Neural progenitor cell (in vitro differentiated cells): Measurements from ENCODE around the gene PLCL1. TPM values are rescaled to one million over a fixed set of nuclear protein-coding genes. Genes with fewer than 3 reads are reported as not detected.
A peak's percentile ranks its signal among the peaks of the same experiment; 100 is the strongest.

Experiments
- DNase-seq: peaks from one replicate; pipeline ENCODE4 v3.0.0-alpha.2; 2016; ENCODE audit warnings: low spot score
- H2AFZ ChIP-seq: fragments of 200-600 bp; sonication (generic); replicated peaks from 2 replicates; pipeline ENCODE4 v1.6.1; 2016; ENCODE audit warnings: antibody characterized with exemption
- H3F3A ChIP-seq: fragments of 200-600 bp; sonication (generic); 2 replicates; pipeline ENCODE4 v1.6.1; 2016; ENCODE audit warnings: antibody characterized with exemption, low read depth
- H3K27ac ChIP-seq: fragments of 200-600 bp; sonication (generic); 2 replicates; pipeline ENCODE4 v1.5.1; 2016; ENCODE audit warnings: mild to moderate bottlenecking
- H3K27me3 ChIP-seq: fragments of 200-600 bp; sonication (generic); 2 replicates; pipeline ENCODE4 v1.6.1; 2016; ENCODE audit warnings: mild to moderate bottlenecking, moderate library complexity
- H3K36me3 ChIP-seq: fragments of 200-600 bp; sonication (generic); 2 replicates; pipeline ENCODE4 v1.5.1; 2016
- H3K4me1 ChIP-seq: fragments of 200-600 bp; sonication (generic); 2 replicates; pipeline ENCODE4 v1.6.1; 2016; ENCODE audit warnings: mixed run types
- H3K4me2 ChIP-seq: fragments of 200-600 bp; sonication (generic); 2 replicates; pipeline ENCODE4 v1.6.1; 2016
- H3K4me3 ChIP-seq: fragments of 200-600 bp; sonication (generic); 2 replicates; pipeline ENCODE4 v1.5.1; 2016
- H3K79me2 ChIP-seq: fragments of 200-600 bp; sonication (generic); 2 replicates; pipeline ENCODE4 v1.6.1; 2016; ENCODE audit warnings: low read depth
- H3K9ac ChIP-seq: fragments of 200-600 bp; sonication (generic); 2 replicates; pipeline ENCODE4 v1.6.1; 2016
- H3K9me3 ChIP-seq: fragments of 200-600 bp; sonication (generic); 2 replicates; pipeline ENCODE4 v1.5.1; 2016; ENCODE audit warnings: low read depth
- H4K20me1 ChIP-seq: fragments of 200-600 bp; sonication (generic); 2 replicates; pipeline ENCODE4 v1.6.1; 2016; ENCODE audit warnings: low read depth
- H3K27ac Mint-ChIP-seq: 3 replicates; pipeline ENCODE4 v1.8.0; 2021; ENCODE audit warnings: mixed read lengths
- H3K27me3 Mint-ChIP-seq: 2 replicates; pipeline ENCODE4 v1.8.0; 2022; ENCODE audit warnings: low read depth, mild to moderate bottlenecking, inconsistent platforms, moderate library complexity, mixed read lengths; ENCODE audit not compliant: insufficient read depth
- H3K36me3 Mint-ChIP-seq: 3 replicates; pipeline ENCODE4 v1.8.0; 2021; ENCODE audit warnings: mixed read lengths
- H3K4me1 Mint-ChIP-seq: 3 replicates; pipeline ENCODE4 v1.8.0; 2021; ENCODE audit warnings: mixed read lengths
- H3K4me3 Mint-ChIP-seq: 3 replicates; pipeline ENCODE4 v1.8.0; 2021; ENCODE audit warnings: mild to moderate bottlenecking, moderate library complexity, mixed read lengths
- H3K9me3 Mint-ChIP-seq: 3 replicates; pipeline ENCODE4 v1.8.0; 2020; ENCODE audit warnings: mixed read lengths
- EZH2 ChIP-seq: fragments of 200-600 bp; sonication (generic); IDR thresholded peaks from 2 replicates; pipeline ENCODE4 v1.6.1; 2017; ENCODE audit warnings: antibody characterized with exemption, mild to moderate bottlenecking, moderate library complexity
- EZH2phosphoT487 ChIP-seq: fragments of 200-600 bp; sonication (generic); IDR thresholded peaks from 2 replicates; pipeline ENCODE4 v1.6.1; 2017; ENCODE audit warnings: antibody characterized with exemption
- total RNA-seq: library from RNA; depleted of rRNA; stranded (reverse); fragments of >200 nt; gene quantifications from 2 replicates; pipeline ENCODE4 v1.2.3, GENCODE V29; 2015; ENCODE audit warnings: low replicate concordance
- TF ChIP-seq, protein P1 (sequence below): fragments of 200-600 bp; sonication (generic); IDR thresholded peaks from 2 replicates; pipeline ENCODE4 v1.5.1; 2017; ENCODE audit warnings: antibody characterized with exemption, mild to moderate bottlenecking

Gene PLCL1
- total RNA-seq, 1 donor from 2014 or later = 0.41 TPM

DNA sequence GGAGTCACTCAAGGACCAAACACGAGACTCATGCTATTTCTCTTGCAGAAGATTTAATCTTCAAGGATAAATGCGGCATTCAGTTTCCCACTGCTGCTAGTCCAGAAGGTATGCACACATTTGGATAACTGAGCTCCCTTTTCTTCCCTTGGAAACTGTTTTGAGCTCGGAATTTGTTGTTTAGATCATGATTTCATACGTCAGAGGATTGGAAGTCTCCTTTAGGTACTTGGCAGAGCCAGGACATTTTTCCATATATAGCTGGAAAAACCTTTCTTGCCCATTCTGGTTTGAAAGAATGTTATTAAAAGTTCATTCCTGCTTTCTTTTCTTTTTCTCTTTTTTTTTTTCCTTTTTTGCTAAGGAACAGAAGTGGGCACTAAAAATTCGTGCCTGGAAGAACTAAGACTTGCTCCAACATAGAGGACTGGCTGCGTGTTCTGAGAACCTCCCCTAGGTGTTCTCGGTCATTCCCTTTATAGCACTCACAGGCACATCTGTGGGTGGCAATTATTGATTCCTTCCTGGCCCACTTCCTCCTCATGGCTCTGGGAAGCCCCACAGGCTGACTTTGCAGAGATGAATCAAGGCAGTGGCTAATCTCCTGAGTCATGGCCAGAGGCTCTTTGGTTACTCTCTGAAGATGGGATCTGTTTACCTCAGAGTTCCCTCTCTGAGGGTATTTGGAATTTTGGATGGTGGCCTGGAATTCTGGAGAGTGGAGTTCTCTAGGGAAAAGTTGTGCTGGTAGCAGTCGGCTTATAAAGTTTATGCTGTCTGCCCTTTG, 104.8 kb downstream of the PLCL1 start:
- Histone ChIP-seq H3K4me1 (no peaks in the 10 kb centered on the region), H3K4me2 (no peak overlapping the region), H2AFZ (no peak overlapping the region), H3K27me3 (no peaks in the 10 kb centered on the region), H3K4me3 (no peak overlapping the region), H3K36me3 (no peaks in the 10 kb centered on the region), H3F3A (no peaks in the 10 kb centered on the region), H3K9ac (no peak overlapping the region), H4K20me1 (no peaks in the 10 kb centered on the region), H3K9me3 (no peaks in the 10 kb centered on the region), H3K27ac (no peak overlapping the region), H3K79me2 (no peaks in the 10 kb centered on the region)
- peaks cover 6% of the 10 kb centered on the region for H3K4me1 Mint-ChIP-seq
- no peak overlapping the region for H3K27ac Mint-ChIP-seq
- DNase-seq = no peak
- peaks cover 4% of the 10 kb centered on the region for H3K9me3 Mint-ChIP-seq
- H3K4me3 Mint-ChIP-seq = no peak overlapping the region
- TF ChIP-seq EZH2 (no peak), EZH2phosphoT487 (no peak)
- TF ChIP-seq, protein P1, sequence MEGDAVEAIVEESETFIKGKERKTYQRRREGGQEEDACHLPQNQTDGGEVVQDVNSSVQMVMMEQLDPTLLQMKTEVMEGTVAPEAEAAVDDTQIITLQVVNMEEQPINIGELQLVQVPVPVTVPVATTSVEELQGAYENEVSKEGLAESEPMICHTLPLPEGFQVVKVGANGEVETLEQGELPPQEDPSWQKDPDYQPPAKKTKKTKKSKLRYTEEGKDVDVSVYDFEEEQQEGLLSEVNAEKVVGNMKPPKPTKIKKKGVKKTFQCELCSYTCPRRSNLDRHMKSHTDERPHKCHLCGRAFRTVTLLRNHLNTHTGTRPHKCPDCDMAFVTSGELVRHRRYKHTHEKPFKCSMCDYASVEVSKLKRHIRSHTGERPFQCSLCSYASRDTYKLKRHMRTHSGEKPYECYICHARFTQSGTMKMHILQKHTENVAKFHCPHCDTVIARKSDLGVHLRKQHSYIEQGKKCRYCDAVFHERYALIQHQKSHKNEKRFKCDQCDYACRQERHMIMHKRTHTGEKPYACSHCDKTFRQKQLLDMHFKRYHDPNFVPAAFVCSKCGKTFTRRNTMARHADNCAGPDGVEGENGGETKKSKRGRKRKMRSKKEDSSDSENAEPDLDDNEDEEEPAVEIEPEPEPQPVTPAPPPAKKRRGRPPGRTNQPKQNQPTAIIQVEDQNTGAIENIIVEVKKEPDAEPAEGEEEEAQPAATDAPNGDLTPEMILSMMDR = no peak
- H3K27me3 Mint-ChIP-seq = peaks cover 3% of the 10 kb centered on the region
- H3K36me3 Mint-ChIP-seq = no peaks in the 10 kb centered on the region

DNA sequence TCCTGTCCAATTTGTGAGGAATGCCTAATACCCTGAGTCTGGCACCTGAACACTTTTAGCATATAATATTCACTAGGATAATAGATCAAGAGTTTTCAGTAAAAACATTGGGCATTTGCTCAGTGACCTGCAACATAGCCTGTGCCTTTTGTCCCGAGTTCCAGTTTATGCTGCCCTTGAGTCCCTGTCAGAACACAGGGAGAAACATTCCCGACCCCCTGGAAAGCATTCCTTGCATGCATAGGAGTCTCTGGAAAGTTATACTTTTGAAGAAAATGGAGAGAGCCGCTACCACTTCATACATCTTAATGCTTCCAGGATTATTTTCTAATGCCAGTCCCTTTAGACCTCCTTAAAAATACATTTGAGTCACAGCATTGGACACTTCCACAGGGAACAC, 107.3 kb downstream of the PLCL1 start:
- H3K4me3 ChIP-seq = no peak overlapping the region
- TF ChIP-seq EZH2 = no peak
- TF ChIP-seq EZH2phosphoT487 = no peak
- TF ChIP-seq, protein P1 = no peak
- no peaks in the 10 kb centered on the region for H3K27me3 ChIP-seq
- no peaks in the 10 kb centered on the region for H3K79me2 ChIP-seq
- no peaks in the 10 kb centered on the region for H3K9me3 ChIP-seq
- peaks cover 6% of the 10 kb centered on the region for H3K4me1 Mint-ChIP-seq
- H2AFZ ChIP-seq = no peak overlapping the region
- H4K20me1 ChIP-seq = no peaks in the 10 kb centered on the region
- no peaks in the 10 kb centered on the region for H3K4me1 ChIP-seq
- no peak overlapping the region for H3K27ac Mint-ChIP-seq
- no peak overlapping the region for H3K4me3 Mint-ChIP-seq
- no peak overlapping the region for H3K4me2 ChIP-seq
- no peaks in the 10 kb centered on the region for H3F3A ChIP-seq
- no peak overlapping the region for H3K27ac ChIP-seq
- no peak overlapping the region for H3K9ac ChIP-seq
- no peaks in the 10 kb centered on the region for H3K36me3 Mint-ChIP-seq
- DNase-seq = peak; percentile 38
- peaks cover 1% of the 10 kb centered on the region for H3K9me3 Mint-ChIP-seq
- H3K27me3 Mint-ChIP-seq = no peaks in the 10 kb centered on the region
- no peaks in the 10 kb centered on the region for H3K36me3 ChIP-seq

DNA sequence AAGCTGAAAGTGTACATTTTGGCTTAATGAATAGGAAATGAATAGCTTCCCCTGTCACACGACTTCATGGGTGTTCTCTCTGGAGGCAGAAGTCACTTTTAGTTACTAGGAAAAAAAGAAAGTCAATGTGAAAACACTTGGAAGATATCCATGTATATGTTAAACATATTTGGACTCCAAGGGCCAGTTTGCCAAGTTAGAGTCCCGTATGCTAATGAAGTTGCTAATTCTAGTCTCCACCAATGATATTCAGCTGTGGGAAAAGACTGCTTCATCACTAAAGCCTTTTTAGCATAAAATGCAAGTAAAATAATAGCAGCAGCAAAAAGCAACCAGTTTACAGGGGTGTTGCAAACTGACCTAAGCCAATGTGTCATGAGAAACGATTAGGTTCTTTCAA, 108.7 kb downstream of the PLCL1 start:
- no peaks in the 10 kb centered on the region for H4K20me1 ChIP-seq
- H3K36me3 ChIP-seq = no peaks in the 10 kb centered on the region
- no peak overlapping the region for H3K4me2 ChIP-seq
- no peak overlapping the region for H3K4me3 ChIP-seq
- no peak for DNase-seq
- H2AFZ ChIP-seq = no peak overlapping the region
- Mint-ChIP-seq H3K4me1 (peaks cover 6% of the 10 kb centered on the region), H3K36me3 (no peaks in the 10 kb centered on the region), H3K27me3 (no peaks in the 10 kb centered on the region), H3K9me3 (no peaks in the 10 kb centered on the region), H3K27ac (no peak overlapping the region), H3K4me3 (no peak overlapping the region)
- H3K9me3 ChIP-seq = no peaks in the 10 kb centered on the region
- H3K9ac ChIP-seq = no peak overlapping the region
- H3K27me3 ChIP-seq = no peaks in the 10 kb centered on the region
- TF ChIP-seq EZH2phosphoT487 (no peak), EZH2 (no peak)
- TF ChIP-seq, protein P1 = no peak
- H3K27ac ChIP-seq = no peak overlapping the region
- H3K4me1 ChIP-seq = no peaks in the 10 kb centered on the region
- no peaks in the 10 kb centered on the region for H3F3A ChIP-seq
- H3K79me2 ChIP-seq = no peaks in the 10 kb centered on the region
